Activated CD4-positive, alpha-beta T cell treated with anti-CD3 and anti-CD28 coated beads, Interleukin-10, Interleukin-2, amounts not matched to agents 100 ng/mL and 50 ng/mL, durations not matched to agents 16 hours and 8 hours (primary cell): ENCODE measurements around the gene NPY4R.
"Not testable (repeated sequence)": the region's sequence is repeated elsewhere in the genome, so short reads cannot be mapped to it uniquely, and the experiment has no call there.

Experiments used
- DNase-seq: peaks from one replicate; pipeline ENCODE4 v3.0.0-alpha.2; 2020

NPY4R gene, protein sequence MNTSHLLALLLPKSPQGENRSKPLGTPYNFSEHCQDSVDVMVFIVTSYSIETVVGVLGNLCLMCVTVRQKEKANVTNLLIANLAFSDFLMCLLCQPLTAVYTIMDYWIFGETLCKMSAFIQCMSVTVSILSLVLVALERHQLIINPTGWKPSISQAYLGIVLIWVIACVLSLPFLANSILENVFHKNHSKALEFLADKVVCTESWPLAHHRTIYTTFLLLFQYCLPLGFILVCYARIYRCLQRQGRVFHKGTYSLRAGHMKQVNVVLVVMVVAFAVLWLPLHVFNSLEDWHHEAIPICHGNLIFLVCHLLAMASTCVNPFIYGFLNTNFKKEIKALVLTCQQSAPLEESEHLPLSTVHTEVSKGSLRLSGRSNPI

GRCh38 chr10:46465765-46466164, at the start of gene NPY4R:
Gene NPY4R (minus strand): TSS chr10:46465958. CDS start chr10:46462635, 3,323 bp downstream.
- not testable (repeated sequence) for DNase-seq

DNA sequence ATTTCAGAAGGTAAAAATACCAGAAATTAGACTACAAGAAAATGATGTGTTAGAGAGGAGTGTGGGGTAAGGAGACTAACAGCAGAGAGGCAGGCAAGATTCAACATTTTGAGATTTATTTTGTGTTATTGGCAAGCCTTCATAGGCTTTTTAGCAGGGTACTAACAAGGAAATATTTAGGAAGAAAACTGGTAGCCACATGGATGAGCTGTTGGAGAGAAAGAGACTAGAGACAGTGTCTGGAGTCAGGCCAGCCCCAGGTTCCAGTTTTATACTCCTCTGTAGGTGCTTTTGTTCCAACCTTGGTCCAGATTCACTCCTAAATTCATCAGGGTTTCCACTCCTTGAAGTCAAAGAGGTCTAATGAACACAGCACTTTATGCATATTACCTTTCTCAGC, 49.6 kb upstream of the NPY4R start:
- no peak for DNase-seq

- no peak for DNase-seq
Observed at GRCh38 chr10:46514899-46515298, 49.1 kb upstream of the NPY4R start.

DNA sequence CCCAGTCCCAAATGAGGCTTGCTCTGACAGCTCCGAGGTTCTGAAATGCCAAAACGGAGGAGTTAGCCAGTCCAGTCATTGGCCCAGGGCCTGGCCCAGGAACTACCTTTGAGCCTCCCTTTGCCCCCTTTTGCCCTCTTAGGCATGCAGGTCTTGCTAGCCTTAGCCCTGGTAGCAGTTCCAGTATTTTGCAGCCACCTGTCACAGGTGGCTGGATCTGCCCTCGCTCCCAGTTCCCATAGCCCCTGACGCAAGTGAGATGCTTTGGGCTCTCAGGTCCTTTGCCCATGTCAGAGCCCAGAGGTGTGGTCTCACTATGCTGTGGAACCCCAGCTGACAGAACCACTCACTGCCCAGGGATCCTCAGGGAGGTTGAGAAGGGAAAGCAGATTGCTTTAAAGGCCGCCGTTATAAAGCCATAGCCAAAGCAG, 48.7 kb upstream of the NPY4R start:
- no peak for DNase-seq

- DNase-seq = not testable (repeated sequence)
Observed at GRCh38 chr10:46513333-46513732, 47.6 kb upstream of the NPY4R start.

DNA sequence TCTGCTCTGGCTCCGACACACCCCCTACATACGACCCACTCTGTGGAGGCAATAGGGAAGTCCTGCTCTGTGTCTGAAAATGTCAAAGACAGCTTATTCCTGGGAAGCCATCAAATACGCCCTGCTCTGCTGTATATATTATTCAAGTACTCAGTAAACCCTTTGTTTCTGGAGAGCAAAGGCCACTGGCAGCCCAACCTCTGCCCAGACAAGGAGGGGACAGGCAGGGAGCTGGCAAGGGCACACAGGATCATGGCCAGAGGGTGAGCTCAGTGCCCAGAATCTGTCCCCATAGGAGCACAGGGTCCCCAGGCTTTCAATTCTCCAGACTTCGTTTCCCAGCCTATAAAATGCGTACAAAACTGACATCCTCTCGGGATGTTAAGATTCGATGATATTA, 47.0 kb upstream of the NPY4R start:
- not testable (repeated sequence) for DNase-seq

- not testable (repeated sequence) for DNase-seq
Observed at GRCh38 chr10:46512002-46512401, 46.2 kb upstream of the NPY4R start.

GRCh38 chr10:46499990-46500389, 34.2 kb upstream of the NPY4R start:
- not testable (repeated sequence) for DNase-seq

DNA sequence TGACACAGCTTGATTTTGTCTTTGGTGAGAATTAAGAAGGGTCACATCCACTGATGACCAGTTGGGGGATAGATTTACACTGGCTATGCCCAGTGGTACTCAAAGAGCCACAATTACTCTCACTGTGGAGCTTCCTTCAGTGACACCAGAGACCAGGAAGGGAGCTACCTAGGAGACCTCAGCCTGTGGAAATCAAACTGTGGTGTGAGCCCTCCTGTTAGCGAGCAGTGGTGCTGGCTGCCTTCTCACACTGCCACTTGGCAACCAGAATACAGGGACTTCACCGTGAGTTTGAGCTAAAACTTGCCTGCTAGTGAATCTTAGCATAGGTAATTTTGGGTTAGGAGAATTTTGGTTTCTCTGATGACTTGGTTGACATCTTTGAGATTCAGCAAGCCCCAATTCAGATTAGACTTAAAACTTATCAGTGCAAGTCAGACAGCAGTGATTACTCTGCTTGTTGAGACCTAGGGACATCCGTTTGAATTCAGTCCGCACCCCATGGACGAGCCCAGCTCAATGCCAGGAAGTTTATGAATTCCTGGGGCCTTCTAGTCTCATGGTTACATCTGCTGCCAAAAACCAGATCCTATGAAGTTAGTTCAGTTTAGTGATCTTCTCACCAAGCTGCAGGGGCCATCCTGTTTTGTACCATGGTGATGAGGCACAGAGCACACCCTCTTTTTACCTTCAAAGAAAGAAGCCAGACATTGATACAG, 33.4 kb upstream of the NPY4R start:
- not testable (repeated sequence) for DNase-seq

- not testable (repeated sequence) for DNase-seq
Observed at GRCh38 chr10:46497878-46498277, 32.1 kb upstream of the NPY4R start.

- DNase-seq = not testable (repeated sequence)
Observed at GRCh38 chr10:46497401-46497800, 31.6 kb upstream of the NPY4R start.

DNA sequence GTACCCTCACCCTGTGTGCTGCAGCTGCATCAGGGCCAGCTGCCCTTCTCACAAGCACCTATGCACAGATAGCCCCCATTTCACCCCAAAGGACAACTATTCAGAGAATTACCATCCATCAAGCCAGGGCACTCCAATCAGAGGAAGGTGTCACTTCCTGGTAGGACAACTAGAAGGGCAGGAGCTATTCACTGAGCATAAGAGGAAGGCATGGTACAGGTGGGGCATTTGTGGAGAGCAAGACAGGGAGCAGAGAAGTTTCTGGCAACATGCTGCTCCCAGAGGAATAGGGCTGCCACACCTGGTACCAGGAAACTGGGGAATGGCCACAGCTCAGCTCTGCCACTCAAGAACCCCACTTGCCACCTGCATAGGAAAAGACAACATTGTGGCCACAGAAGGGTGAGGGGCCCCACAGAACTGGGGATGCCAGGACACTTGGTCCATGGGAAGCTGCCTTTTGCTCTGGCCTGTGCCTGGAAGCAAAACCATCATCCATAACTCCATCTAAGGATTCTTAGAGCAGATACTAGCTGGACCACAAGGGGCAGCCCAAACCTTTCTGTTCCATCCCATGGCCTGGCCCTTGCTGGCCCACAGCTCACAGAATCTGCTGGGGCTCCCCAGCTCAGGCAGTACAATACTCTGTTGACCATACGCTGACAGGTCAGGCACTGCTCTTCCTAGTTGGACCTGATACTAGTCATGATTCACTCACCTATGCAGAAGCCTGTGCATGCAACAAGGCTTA, 25.8 kb upstream of the NPY4R start:
- DNase-seq = not testable (repeated sequence)

GRCh38 chr10:46490285-46490684, 24.5 kb upstream of the NPY4R start:
- not testable (repeated sequence) for DNase-seq

GRCh38 chr10:46486459-46486858, 20.7 kb upstream of the NPY4R start:
- DNase-seq = not testable (repeated sequence)

- DNase-seq = not testable (repeated sequence)
Observed at GRCh38 chr10:46474746-46475320, 9.1 kb upstream of the NPY4R start.

- not testable (repeated sequence) for DNase-seq
Observed at GRCh38 chr10:46473758-46474157, 8.0 kb upstream of the NPY4R start.

- DNase-seq = not testable (repeated sequence)
Observed at GRCh38 chr10:46470134-46470533, 4.4 kb upstream of the NPY4R start.

- DNase-seq = not testable (repeated sequence)
Observed at GRCh38 chr10:46468119-46468809, 2.5 kb upstream of the NPY4R start.

DNA sequence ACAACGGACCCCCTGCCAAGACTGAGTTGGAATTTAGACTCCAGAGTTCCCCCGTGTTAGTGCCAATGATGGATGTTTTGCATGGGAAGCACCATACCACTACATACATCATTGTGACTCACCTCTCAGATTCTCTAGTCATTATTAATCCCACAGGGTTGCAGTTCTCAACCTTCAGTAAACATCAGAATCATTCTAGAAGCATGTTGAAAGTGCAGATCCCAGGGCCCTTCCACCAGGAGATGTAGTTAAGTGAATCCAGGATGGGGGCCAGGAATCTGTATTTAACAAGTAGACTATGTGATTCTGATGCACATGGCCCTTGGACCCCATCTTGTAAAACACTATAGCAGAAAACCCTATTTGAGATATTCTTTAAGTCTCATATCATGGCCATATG, 2.1 kb downstream of the NPY4R start:
- DNase-seq = not testable (repeated sequence)

DNA sequence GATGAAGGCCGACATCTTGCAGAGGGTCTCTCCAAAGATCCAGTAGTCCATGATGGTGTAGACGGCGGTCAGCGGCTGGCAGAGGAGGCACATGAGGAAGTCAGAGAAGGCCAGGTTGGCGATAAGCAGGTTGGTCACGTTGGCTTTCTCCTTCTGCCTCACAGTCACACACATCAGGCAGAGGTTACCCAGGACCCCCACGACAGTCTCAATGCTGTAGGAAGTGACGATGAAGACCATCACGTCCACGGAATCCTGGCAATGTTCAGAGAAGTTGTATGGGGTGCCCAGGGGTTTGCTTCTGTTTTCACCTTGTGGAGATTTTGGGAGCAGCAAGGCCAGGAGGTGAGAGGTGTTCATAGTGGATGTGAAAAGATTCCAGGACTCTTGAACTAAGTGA, 3.5 kb downstream of the NPY4R start:
- DNase-seq = not testable (repeated sequence)

DNA sequence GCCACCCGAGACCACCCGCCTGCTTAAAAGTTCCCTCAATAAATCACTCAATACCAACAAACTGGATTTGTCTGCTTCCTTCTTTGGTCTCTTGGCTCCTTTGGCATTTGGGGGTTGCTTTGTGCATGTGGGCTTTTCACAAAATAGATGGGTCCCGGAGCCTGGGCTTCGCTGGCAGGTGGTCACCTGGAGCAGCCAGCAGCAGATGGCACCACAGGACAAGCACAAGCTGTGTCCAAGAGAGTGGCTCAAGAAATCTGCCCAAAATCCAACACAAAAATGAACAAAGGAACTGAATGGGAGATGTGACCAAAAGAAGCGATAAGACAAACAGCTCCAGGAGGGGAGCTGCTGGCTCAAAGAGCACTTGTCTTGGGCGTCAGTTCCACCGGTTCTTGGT, 6.2 kb downstream of the NPY4R start:
- not testable (repeated sequence) for DNase-seq

DNA sequence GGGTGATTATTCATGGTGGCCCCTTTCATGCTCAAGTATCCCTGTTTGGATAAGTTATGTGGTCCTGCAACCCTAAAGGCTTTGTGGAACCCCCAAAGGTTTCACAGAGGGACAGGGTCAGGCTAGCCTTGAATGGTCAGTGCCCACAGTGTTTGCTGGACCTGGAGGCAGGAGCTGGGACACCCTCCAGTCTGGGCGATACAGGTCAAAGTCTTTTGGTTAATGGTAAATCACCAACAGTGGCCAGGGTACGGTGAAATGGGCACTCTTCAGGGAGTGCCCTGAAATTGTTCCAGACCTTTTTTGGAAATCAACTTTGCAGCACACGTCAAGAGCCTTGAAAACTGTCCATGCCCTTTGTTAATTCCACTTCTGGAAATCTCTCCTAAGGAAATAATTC, 8.7 kb downstream of the NPY4R start:
- DNase-seq = not testable (repeated sequence)
